ENCODE measurements around the gene DMXL1.
"Not testable (repeated sequence)": the region's sequence is repeated elsewhere in the genome, so short reads cannot be mapped to it uniquely, and the experiment has no call there.

Gene DMXL1

GRCh38 chr5:119120893-119121292, 50.0 kb downstream of the DMXL1 start (continued):
- TF ChIP-seq PRDM2 (tag by site-specific recombination; IDR thresholded peaks at IDR 0.05; ENCODE audit: borderline replicate concordance) (no peak), ZNF654 (tag by site-specific recombination; IDR thresholded peaks at IDR 0.05; ENCODE audit: low read depth) (no peak), ZNF19 (tag by site-specific recombination; IDR thresholded peaks at IDR 0.05; ENCODE audit: low read depth) (no peak), ZNF138 (tag by site-specific recombination; IDR thresholded peaks at IDR 0.05; ENCODE audit: borderline replicate concordance) (no peak), ZNF701 (tag by site-specific recombination; IDR thresholded peaks at IDR 0.05) (no peak), KLF8 (tag by site-specific recombination; IDR thresholded peaks at IDR 0.05) (no peak)
- TF ChIP-seq, protein P1, sequence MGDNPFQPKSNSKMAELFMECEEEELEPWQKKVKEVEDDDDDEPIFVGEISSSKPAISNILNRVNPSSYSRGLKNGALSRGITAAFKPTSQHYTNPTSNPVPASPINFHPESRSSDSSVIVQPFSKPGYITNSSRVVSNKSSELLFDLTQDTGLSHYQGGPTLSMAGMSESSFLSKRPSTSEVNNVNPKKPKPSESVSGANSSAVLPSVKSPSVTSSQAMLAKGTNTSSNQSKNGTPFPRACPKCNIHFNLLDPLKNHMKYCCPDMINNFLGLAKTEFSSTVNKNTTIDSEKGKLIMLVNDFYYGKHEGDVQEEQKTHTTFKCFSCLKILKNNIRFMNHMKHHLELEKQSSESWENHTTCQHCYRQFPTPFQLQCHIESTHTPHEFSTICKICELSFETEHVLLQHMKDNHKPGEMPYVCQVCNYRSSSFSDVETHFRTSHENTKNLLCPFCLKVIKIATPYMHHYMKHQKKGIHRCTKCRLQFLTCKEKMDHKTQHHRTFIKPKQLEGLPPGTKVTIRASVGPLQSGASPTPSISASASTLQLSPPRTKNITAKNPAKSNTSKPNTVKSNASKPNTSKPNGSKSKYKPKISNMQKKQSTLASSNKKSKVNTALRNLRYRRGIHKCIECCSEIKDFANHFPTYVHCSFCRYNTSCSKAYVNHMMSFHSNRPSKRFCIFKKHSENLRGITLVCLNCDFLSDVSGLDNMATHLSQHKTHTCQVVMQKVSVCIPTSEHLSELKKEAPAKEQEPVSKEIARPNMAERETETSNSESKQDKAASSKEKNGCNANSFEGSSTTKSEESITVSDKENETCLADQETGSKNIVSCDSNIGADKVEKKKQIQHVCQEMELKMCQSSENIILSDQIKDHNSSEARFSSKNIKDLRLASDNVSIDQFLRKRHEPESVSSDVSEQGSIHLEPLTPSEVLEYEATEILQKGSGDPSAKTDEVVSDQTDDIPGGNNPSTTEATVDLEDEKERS (tag by site-specific recombination; IDR thresholded peaks at IDR 0.05): no peak

DNA sequence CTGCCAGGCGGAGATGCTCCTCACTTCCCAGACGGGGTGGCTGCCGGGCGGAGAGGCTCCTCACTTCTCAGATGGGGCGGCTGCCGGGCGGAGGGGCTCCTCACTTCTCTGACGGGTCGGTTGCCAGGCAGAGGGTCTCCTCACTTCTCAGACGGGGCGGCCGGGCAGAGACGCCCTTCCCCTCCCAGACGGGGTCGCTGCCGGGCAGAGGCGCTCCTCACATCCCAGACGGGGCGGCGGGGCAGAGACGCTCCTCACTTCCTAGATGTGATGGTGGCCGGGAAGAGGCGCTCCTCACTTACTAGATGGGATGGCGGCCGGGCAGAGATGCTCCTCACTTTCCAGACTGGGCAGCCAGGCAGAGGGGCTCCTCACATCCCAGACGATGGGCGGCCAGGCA, 51.6 kb downstream of the DMXL1 start:
- POLR2A ChIA-PET; CTCF ChIA-PET; H3K27ac ChIP-seq (ENCODE audit: extremely low read depth, low read depth, low read length); H3K9me3 ChIP-seq (ENCODE audit: control insufficient read depth, insufficient read depth, low read depth, low read length); H3K4me1 ChIP-seq (ENCODE audit: control insufficient read depth, insufficient read depth, low read length); H3K4me3 ChIP-seq (ENCODE audit: low read depth, low read length): not testable (repeated sequence)
- H3K36me3 ChIP-seq (ENCODE audit: control insufficient read depth in 2 of 2, insufficient read depth in 1 of 2, low read length in 2 of 2): peaks cover 25 to 38% of the 10 kb centered on the region in 2 experiments

DNA sequence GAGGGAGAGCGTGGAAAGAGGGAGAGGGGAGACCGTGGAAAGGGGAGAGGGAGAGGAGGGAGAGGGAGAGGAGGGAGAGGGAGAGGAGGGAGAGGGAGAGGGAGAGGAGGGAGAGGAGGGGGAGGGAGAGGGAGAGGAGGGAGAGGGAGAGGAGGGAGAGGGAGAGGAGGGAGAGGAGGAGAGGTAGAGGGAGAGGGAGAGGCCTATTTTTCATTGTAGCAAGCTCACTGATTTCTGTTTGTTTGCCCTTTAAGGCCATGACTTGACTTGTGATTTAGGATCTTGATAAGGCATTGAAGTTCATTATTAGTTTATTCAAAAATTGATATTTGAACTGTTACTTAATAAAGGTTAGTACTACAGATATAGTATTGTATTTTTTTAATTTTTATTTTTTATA, 52.4 kb downstream of the DMXL1 start:
- Histone ChIP-seq H3K4me1 (ENCODE audit: control insufficient read depth, insufficient read depth, low read length) (no peaks in the 10 kb centered on the region), H3K9me3 (ENCODE audit: control insufficient read depth, insufficient read depth, low read depth, low read length) (no peaks in the 10 kb centered on the region), H3K36me3 (ENCODE audit: control insufficient read depth in 2 of 2, insufficient read depth in 1 of 2, low read length in 2 of 2) (peaks cover 24 to 30% of the 10 kb centered on the region in 2 experiments), H3K27ac (ENCODE audit: extremely low read depth, low read depth, low read length) (no peak overlapping the region), H3K4me3 (ENCODE audit: low read depth, low read length) (no peak overlapping the region)
- ChIA-PET CTCF (no interaction called here), POLR2A (no interaction called here)
- TF ChIP-seq ZNF274 (IDR thresholded peaks at IDR 0.05; ENCODE audit: low read length) (no peak), ZNF274 (tag by site-specific recombination; IDR thresholded peaks at IDR 0.05; ENCODE audit: borderline replicate concordance) (no peak), ZNF658 (tag by site-specific recombination; IDR thresholded peaks at IDR 0.05) (no peak), ZNF112 (tag by site-specific recombination; IDR thresholded peaks at IDR 0.05) (no peak), ZBTB8A (tag by site-specific recombination; IDR thresholded peaks at IDR 0.05) (no peak), HOXC10 (CRISPR knock-in tag; IDR thresholded peaks at IDR 0.05) (no peak), ZNF664 (tag by site-specific recombination; IDR thresholded peaks at IDR 0.05) (no peak), MYNN (tag by site-specific recombination; IDR thresholded peaks at IDR 0.05; ENCODE audit: borderline replicate concordance) (no peak), ZNF548 (tag by site-specific recombination; IDR thresholded peaks at IDR 0.05) (no peak), ZNF792 (tag by site-specific recombination; IDR thresholded peaks at IDR 0.05) (no peak), ZNF76 (tag by site-specific recombination; IDR thresholded peaks at IDR 0.05; ENCODE audit: borderline replicate concordance, low read depth) (no peak), ZNF202 (tag by site-specific recombination; IDR thresholded peaks at IDR 0.05; ENCODE audit: borderline replicate concordance) (no peak), ZNF248 (tag by site-specific recombination; IDR thresholded peaks at IDR 0.05) (no peak), ZNF354C (tag by site-specific recombination; IDR thresholded peaks at IDR 0.05; ENCODE audit: borderline replicate concordance, low read depth) (no peak), ZNF350 (tag by site-specific recombination; IDR thresholded peaks at IDR 0.05) (no peak)
- TF ChIP-seq, protein P2, sequence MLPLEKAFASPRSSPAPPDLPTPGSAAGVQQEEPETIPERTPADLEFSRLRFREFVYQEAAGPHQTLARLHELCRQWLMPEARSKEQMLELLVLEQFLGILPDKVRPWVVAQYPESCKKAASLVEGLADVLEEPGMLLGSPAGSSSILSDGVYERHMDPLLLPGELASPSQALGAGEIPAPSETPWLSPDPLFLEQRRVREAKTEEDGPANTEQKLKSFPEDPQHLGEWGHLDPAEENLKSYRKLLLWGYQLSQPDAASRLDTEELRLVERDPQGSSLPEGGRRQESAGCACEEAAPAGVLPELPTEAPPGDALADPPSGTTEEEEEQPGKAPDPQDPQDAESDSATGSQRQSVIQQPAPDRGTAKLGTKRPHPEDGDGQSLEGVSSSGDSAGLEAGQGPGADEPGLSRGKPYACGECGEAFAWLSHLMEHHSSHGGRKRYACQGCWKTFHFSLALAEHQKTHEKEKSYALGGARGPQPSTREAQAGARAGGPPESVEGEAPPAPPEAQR (tag by site-specific recombination; IDR thresholded peaks at IDR 0.05): no peak

Measured in HEK293 (cell line).